Sigmoid colon (tissue), 4 donors: ENCODE results near the gene MED25.

Experiments
- EP300 ChIP-seq, 4 donors: sonication (generic); formaldehyde crosslinking; IDR thresholded peaks; one replicate each; pipeline ENCODE4 v1.6.1; 2017; ENCODE audit warnings: antibody characterized with exemption in 4 of 4
- POLR2A ChIP-seq, 2 donors: fragments of 450-650 bp; IDR thresholded peaks; one replicate each; pipeline ENCODE4 v1.6.1; 2016; ENCODE audit warnings: antibody characterized with exemption in 2 of 2, mild to moderate bottlenecking in 2 of 2, moderate library complexity in 2 of 2
- POLR2AphosphoS5 ChIP-seq, 4 donors: sonication (generic); formaldehyde crosslinking; IDR thresholded peaks; one replicate each; pipeline ENCODE4 v1.6.1; 2017; ENCODE audit warnings: antibody characterized with exemption in 4 of 4
- TF ChIP-seq, protein P1 (sequence below), 4 experiments: fragments of 450-650 bp in 3 of 4; fragments of 200-600 bp in 1 of 4; IDR thresholded peaks; one replicate each; pipeline ENCODE4 v1.5.1; 2016 to 2019; ENCODE audit warnings: antibody characterized with exemption in 4 of 4, mild to moderate bottlenecking in 3 of 4, moderate library complexity in 2 of 4

DNA sequence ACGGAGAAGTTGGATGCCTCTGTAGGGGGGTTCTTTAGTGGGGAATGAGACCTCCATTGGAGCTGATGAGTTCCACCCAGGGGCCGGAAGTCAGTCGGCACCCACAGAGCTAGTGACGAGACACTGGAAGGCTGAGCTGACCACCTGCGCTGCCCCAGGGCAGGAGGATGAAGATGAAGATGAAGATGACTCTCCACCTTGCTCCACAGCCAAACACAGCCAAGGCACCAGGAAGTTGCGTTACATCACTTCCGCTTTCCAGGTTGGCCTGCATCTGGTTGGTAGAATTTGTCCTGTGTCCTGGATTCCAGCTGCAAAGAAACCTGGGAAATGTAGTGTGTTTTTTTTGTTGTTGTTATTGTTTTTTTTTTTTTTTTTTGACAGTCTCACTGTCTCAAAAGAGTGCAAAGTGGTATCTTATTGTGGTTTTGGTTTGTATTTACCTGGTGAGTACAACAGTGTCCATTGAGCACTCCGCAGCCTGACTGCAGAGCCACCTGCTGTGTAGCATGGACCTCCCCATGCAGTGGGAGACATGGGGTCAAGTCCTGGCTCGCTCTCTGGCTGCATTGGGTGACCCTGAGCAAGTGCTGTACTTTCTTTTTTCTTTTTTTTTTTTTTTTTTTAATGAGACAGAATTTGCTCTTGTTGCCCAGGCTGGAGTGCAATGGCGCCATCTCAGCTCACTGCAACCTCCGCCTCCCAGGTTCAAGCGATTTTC is 61.3 kb downstream of the MED25 start:
- TF ChIP-seq, protein P1, sequence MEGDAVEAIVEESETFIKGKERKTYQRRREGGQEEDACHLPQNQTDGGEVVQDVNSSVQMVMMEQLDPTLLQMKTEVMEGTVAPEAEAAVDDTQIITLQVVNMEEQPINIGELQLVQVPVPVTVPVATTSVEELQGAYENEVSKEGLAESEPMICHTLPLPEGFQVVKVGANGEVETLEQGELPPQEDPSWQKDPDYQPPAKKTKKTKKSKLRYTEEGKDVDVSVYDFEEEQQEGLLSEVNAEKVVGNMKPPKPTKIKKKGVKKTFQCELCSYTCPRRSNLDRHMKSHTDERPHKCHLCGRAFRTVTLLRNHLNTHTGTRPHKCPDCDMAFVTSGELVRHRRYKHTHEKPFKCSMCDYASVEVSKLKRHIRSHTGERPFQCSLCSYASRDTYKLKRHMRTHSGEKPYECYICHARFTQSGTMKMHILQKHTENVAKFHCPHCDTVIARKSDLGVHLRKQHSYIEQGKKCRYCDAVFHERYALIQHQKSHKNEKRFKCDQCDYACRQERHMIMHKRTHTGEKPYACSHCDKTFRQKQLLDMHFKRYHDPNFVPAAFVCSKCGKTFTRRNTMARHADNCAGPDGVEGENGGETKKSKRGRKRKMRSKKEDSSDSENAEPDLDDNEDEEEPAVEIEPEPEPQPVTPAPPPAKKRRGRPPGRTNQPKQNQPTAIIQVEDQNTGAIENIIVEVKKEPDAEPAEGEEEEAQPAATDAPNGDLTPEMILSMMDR (IDR thresholded peaks at IDR 0.05): no peak
- no peak for TF ChIP-seq POLR2A (IDR thresholded peaks at IDR 0.05)
- no peak for TF ChIP-seq POLR2AphosphoS5 (IDR thresholded peaks at IDR 0.05)
- no peak for TF ChIP-seq EP300 (IDR thresholded peaks at IDR 0.05)
